Ascending aorta (tissue), 2 donors: Measurements from ENCODE around the gene TIGAR. TPM values are rescaled to one million over a fixed set of nuclear protein-coding genes. Genes with fewer than 3 reads are reported as not detected.
A peak's percentile ranks its signal among the peaks of the same experiment; 100 is the strongest.

ENCODE experiments used
- DNase-seq, 2 donors: peaks; one replicate each; pipeline ENCODE4 v3.0.0-alpha.2; 2019; ENCODE audit warnings: low spot score in 2 of 2
- H3K27ac ChIP-seq, 2 donors: fragments of 200-600 bp; sonication (generic); one replicate each; pipeline ENCODE4 v1.5.1; 2016 to 2017; ENCODE audit warnings: mild to moderate bottlenecking in 1 of 2
- H3K27me3 ChIP-seq: fragments of 200-600 bp; sonication (generic); one replicate; pipeline ENCODE4 v1.5.1; 2017
- H3K36me3 ChIP-seq, 2 donors: fragments of 200-600 bp; sonication (generic); one replicate each; pipeline ENCODE4 v1.5.1; 2016
- H3K4me1 ChIP-seq, 2 donors: fragments of 200-600 bp; sonication (generic); one replicate each; pipeline ENCODE4 v1.5.1; 2016 to 2017; ENCODE audit warnings: mild to moderate bottlenecking in 1 of 2
- H3K4me3 ChIP-seq, 2 donors: fragments of 200-600 bp; sonication (generic); one replicate each; pipeline ENCODE4 v1.5.1; 2016 to 2017; ENCODE audit warnings: mild to moderate bottlenecking in 1 of 2
- H3K9me3 ChIP-seq, 2 donors: fragments of 200-600 bp; sonication (generic); one replicate each; pipeline ENCODE4 v1.5.1; 2016
- CTCF ChIP-seq, 3 experiments: fragments of 200-600 bp in 2 of 3; fragments of 450-650 bp in 1 of 3; sonication (generic) in 2 of 3; IDR thresholded peaks; one replicate each; pipeline ENCODE4 v1.5.1; 2016 to 2019; ENCODE audit warnings: antibody characterized with exemption in 3 of 3, mild to moderate bottlenecking in 1 of 3, moderate library complexity in 1 of 3
- intact Hi-C: fragments of 100-400 bp; cut with DNase I; formaldehyde crosslinking; loops from one replicate; pipeline ENCODE4 v1.15.1; 2023
- total RNA-seq: library from RNA; depleted of rRNA; stranded (reverse); fragments of >200 nt; gene quantifications from one replicate; pipeline ENCODE4 v1.1.0, GENCODE V29; 2016

The TIGAR gene
- total RNA-seq, 1 donor from 2014 or later = 4.4 TPM

GRCh38 chr12:4293299-4293965, 27.6 kb upstream of the TIGAR start:
- Histone ChIP-seq H3K9me3 (no peaks in the 10 kb centered on the region), H3K36me3 (peaks cover 23 to 75% of the 10 kb centered on the region in 2 donors), H3K27me3 (no peaks in the 10 kb centered on the region), H3K27ac (peak overlapping the region in 1 of 2 donors; percentile 15), H3K4me3 (no peak overlapping the region), H3K4me1 (peaks cover 0 to 7% of the 10 kb centered on the region in 2 donors)
- no peak for DNase-seq
- TF ChIP-seq CTCF (IDR thresholded peaks at IDR 0.05) = no peak
- intact Hi-C loops = no loop called here

- H3K4me3 ChIP-seq = no peak overlapping the region
- TF ChIP-seq CTCF (IDR thresholded peaks at IDR 0.05) = no peak
- peaks cover 22 to 75% of the 10 kb centered on the region in 2 donors for H3K36me3 ChIP-seq
- H3K4me1 ChIP-seq = peaks cover 0 to 6% of the 10 kb centered on the region in 2 donors
- H3K27ac ChIP-seq = peak overlapping the region in 1 of 2 donors; percentile 15
- H3K27me3 ChIP-seq = no peaks in the 10 kb centered on the region
- H3K9me3 ChIP-seq = no peaks in the 10 kb centered on the region
- DNase-seq = no peak
- intact Hi-C loops = no loop called here
Observed at GRCh38 chr12:4293966-4294505, 27.0 kb upstream of the TIGAR start.

- intact Hi-C loops = no loop called here
- no peak overlapping the region for H3K27ac ChIP-seq
- no peak overlapping the region for H3K4me3 ChIP-seq
- no peak for DNase-seq
- no peaks in the 10 kb centered on the region for H3K27me3 ChIP-seq
- H3K36me3 ChIP-seq = peaks cover 20 to 72% of the 10 kb centered on the region in 2 donors
- no peaks in the 10 kb centered on the region for H3K9me3 ChIP-seq
- TF ChIP-seq CTCF (IDR thresholded peaks at IDR 0.05) = no peak
- peaks cover 0 to 6% of the 10 kb centered on the region in 2 donors for H3K4me1 ChIP-seq
Observed at GRCh38 chr12:4296751-4297150, 24.3 kb upstream of the TIGAR start.

- no peak for DNase-seq
- intact Hi-C loops = no loop called here
- Histone ChIP-seq H3K9me3 (no peaks in the 10 kb centered on the region), H3K36me3 (peaks cover 28 to 79% of the 10 kb centered on the region in 2 donors), H3K4me3 (no peak overlapping the region), H3K27me3 (no peaks in the 10 kb centered on the region), H3K27ac (no peak overlapping the region), H3K4me1 (peaks cover 0 to 4% of the 10 kb centered on the region in 2 donors)
- no peak for TF ChIP-seq CTCF (IDR thresholded peaks at IDR 0.05)
Observed at GRCh38 chr12:4297617-4298016, 23.4 kb upstream of the TIGAR start.

GRCh38 chr12:4300883-4301282, 20.1 kb upstream of the TIGAR start:
- H3K36me3 ChIP-seq = peaks cover 30 to 82% of the 10 kb centered on the region in 2 donors
- no peak for DNase-seq
- intact Hi-C loops = no loop called here
- no peaks in the 10 kb centered on the region for H3K4me1 ChIP-seq
- no peak overlapping the region for H3K4me3 ChIP-seq
- TF ChIP-seq CTCF (IDR thresholded peaks at IDR 0.05) = no peak
- H3K27me3 ChIP-seq = no peaks in the 10 kb centered on the region
- no peak overlapping the region for H3K27ac ChIP-seq
- H3K9me3 ChIP-seq = no peaks in the 10 kb centered on the region
